ENCODE results near the gene ACKR2. TPM values are rescaled to one million over a fixed set of nuclear protein-coding genes. Genes with fewer than 3 reads are reported as not detected.

Gene ACKR2
- total RNA-seq, 1 experiment from 2014 or later = not detected

DNA sequence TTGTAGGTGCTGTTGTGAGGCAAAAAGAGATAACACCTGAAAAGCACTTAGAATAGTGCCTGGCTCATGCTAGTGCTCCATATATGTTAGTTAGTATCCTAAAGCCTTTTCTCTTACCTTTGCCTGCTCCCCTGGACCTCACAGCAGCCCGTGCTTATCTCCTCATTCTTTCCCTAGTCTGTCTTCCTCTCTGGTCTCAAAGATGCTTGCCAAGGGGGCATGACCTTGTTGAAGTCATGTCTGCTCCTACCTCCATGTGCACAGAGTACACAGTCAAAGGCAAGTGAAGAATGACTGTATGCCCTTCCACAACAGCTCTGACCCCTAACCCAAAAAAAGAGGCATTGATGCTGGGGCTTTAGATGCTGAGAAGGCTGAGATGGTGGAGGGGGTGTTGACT is 67.2 kb downstream of the ACKR2 start:
- no peak overlapping the region for H4K8ac ChIP-seq (replicated peaks; ENCODE audit: insufficient read length, low read depth, low read length)
- peaks cover 4% of the 10 kb centered on the region; the same call in 1 of the 2 replicates for H3K4me1 ChIP-seq (ENCODE audit: insufficient read depth, low read length)
- H4K91ac ChIP-seq (ENCODE audit: insufficient read length, low read depth, low read length) = no peak overlapping the region
- no peak overlapping the region for H3K4me2 ChIP-seq (ENCODE audit: insufficient read depth, insufficient read length, low read length)
- Mint-ChIP-seq H3K27me3 (ENCODE audit: low read depth) (peaks cover 4% of the 10 kb centered on the region), H3K9me3 (no peaks in the 10 kb centered on the region), H3K4me3 (no peak overlapping the region), H3K27ac (no peak overlapping the region), H3K4me1 (peaks cover 11 to 12% of the 10 kb centered on the region in 2 experiments), H3K36me3 (ENCODE audit: insufficient read depth in 1 of 3, low read depth in 3 of 3) (no peaks in the 10 kb centered on the region)
- no peak overlapping the region for H2BK15ac ChIP-seq (ENCODE audit: low read depth, low read length)
- H4K5ac ChIP-seq (ENCODE audit: insufficient read length, low read depth, low read length) = no peak overlapping the region
- H2AK5ac ChIP-seq (ENCODE audit: insufficient read length, low read length) = no peak overlapping the region
- no peaks in the 10 kb centered on the region for H4K20me1 ChIP-seq (ENCODE audit: control insufficient read depth, insufficient read depth, insufficient read length)
- WGBS (ENCODE audit: extremely low coverage, insufficient read length, low lambda C conversion rate) = no CpG with 5 or more reads among the region's 1 CpG
- H3K27ac ChIP-seq (ENCODE audit: insufficient read length, low read depth, low read length) = no peak overlapping the region
- H2BK12ac ChIP-seq (ENCODE audit: insufficient read length, low read depth, low read length) = no peak overlapping the region
- no peak overlapping the region for H3K4ac ChIP-seq (ENCODE audit: low read depth, low read length)
- peaks cover 4% of the 10 kb centered on the region for H3K23me2 ChIP-seq (ENCODE audit: insufficient read length, low read depth, low read length, poor library complexity, severe bottlenecking)
- no peak overlapping the region for H2BK20ac ChIP-seq (ENCODE audit: low read depth, low read length, poor library complexity, severe bottlenecking)
- no peak overlapping the region for H2AFZ ChIP-seq (ENCODE audit: low read length)
- no peak overlapping the region for H3K18ac ChIP-seq (ENCODE audit: insufficient read length, low read depth, low read length)
- no peaks in the 10 kb centered on the region for H3K79me1 ChIP-seq (ENCODE audit: insufficient read depth, low read depth, low read length, poor library complexity, severe bottlenecking)
- H3K27me3 ChIP-seq (ENCODE audit: insufficient read depth, low read length) = no peaks in the 10 kb centered on the region
- no peak overlapping the region for H3T11ph ChIP-seq (ENCODE audit: low read length)
- no peak overlapping the region for H2BK5ac ChIP-seq (ENCODE audit: insufficient read length, low read length)
- TF ChIP-seq CTCF (conservative IDR thresholded peaks at IDR 0.05) = no peak
- no peaks in the 10 kb centered on the region for H3K9me3 ChIP-seq (ENCODE audit: control insufficient read depth, low read depth, low read length)
- H3K23ac ChIP-seq (ENCODE audit: insufficient read length, low read depth, low read length) = no peak overlapping the region
- H3K9ac ChIP-seq (ENCODE audit: extremely low read depth, insufficient read length, low read length) = no peak overlapping the region
- H2BK120ac ChIP-seq (ENCODE audit: low read depth, low read length, poor library complexity, severe bottlenecking) = no peak overlapping the region
- no peak overlapping the region for H3K56ac ChIP-seq (ENCODE audit: insufficient read length, low read depth, low read length)
- H3K79me2 ChIP-seq (ENCODE audit: insufficient read depth, low read length) = no peaks in the 10 kb centered on the region
- DNase-seq = no peak
- H3K14ac ChIP-seq (ENCODE audit: insufficient read depth, low read length) = no peak overlapping the region
